ENCODE data around the gene CDK5R1. TPM values are rescaled to one million over a fixed set of nuclear protein-coding genes. Genes with fewer than 3 reads are reported as not detected.

Gene CDK5R1
- total RNA-seq, 4 donors from 2014 or later: 0.78 to 1.5 (median 1.0) TPM

- H3K27me3 ChIP-seq: no peaks in the 10 kb centered on the region
- H3K4me1 ChIP-seq: peaks cover 0 to 16% (median 6%) of the 10 kb centered on the region in 4 donors
- no peak overlapping the region for H3K27ac ChIP-seq
- WGBS, 2 donors: 79 to 89% methylated on average over 5 of the region's 5 CpGs
- TF ChIP-seq CTCF (IDR thresholded peaks at IDR 0.05) (no peak), POLR2A (IDR thresholded peaks at IDR 0.05) (no peak), EP300 (IDR thresholded peaks at IDR 0.05) (no peak)
- H3K9me3 ChIP-seq: no peaks in the 10 kb centered on the region
- no peak overlapping the region for H3K4me3 ChIP-seq
- H3K36me3 ChIP-seq: peaks cover 6 to 85% (median 17%) of the 10 kb centered on the region in 3 donors
- DNase-seq (ENCODE audit: low spot score in 2 of 2): no peak
These were observed 7.6 kb upstream of the CDK5R1 start for GRCh38 chr17:32479074-32479617.

DNA sequence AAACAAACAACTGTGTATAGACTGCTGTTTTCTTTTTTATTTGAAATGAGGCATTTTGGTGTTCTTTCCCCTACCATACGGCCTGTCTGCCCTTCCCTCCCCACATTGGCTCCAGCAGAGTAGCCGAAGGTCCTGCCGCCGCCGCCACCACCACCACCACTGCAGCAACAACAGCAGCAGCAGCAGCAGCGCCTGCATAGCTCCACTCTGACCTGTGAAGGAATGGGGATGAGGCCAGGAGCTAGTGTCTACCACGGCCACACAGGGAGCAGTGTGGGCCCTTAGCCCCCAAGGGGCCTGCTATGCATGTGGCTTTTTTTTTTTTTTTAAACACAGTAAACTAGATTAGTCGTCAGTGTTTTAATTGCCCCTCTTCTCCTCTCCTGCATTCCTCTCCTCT, 5.6 kb upstream of the CDK5R1 start:
- no peak overlapping the region for H3K27ac ChIP-seq
- 75 to 80% methylated on average over 8 of the region's 8 CpGs for WGBS, 2 donors
- peaks cover 0 to 36% (median 16%) of the 10 kb centered on the region in 4 donors for H3K4me1 ChIP-seq
- no peaks in the 10 kb centered on the region for H3K9me3 ChIP-seq
- TF ChIP-seq EP300 (IDR thresholded peaks at IDR 0.05) (no peak), POLR2A (IDR thresholded peaks at IDR 0.05) (no peak), CTCF (IDR thresholded peaks at IDR 0.05) (no peak)
- no peak overlapping the region for H3K4me3 ChIP-seq
- DNase-seq (ENCODE audit: low spot score in 2 of 2): no peak
- peaks cover 6 to 65% (median 7%) of the 10 kb centered on the region in 3 donors for H3K36me3 ChIP-seq
- H3K27me3 ChIP-seq: no peaks in the 10 kb centered on the region

DNA sequence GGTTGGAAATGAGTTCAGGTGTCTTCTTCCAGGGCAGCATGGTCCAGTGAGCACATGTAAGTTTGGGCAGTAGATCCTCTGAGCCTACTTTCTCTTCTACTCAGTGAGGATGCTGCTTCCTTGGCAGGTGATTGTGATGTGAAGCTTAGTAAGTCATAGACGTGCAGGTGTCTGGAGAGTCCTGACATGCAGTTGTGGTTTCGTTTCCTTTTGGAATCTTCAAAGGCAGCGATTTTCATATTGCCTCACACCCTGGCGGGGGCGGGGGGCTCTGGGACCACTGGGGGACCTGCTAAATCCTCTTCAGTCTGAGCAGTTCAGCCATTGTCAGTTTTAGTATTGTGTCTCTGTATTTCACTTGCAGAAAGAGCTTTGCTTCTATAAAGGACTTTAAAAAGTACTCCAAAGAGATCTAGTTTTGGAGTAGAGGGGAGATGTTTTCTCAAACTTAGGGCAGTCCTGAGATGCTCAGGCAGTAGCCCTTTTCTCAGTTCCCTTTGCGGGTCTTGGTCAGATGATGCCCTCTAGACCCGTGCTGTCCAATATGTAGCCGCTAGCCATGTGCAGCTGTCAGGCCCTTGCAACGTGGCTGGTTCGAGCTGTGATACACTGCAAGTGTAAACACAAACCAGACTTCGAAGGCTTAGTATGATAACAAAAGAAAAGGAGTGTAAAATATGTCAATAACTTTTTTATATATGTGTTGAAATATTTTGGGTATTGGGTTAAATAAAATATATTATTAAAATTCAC, 4.0 kb upstream of the CDK5R1 start:
- peaks cover 0 to 42% (median 18%) of the 10 kb centered on the region in 4 donors for H3K4me1 ChIP-seq
- H3K27ac ChIP-seq: peak overlapping the region; percentile 14 to 79 (median 55)
- no peak for TF ChIP-seq CTCF (IDR thresholded peaks at IDR 0.05)
- TF ChIP-seq POLR2A (IDR thresholded peaks at IDR 0.05): no peak
- TF ChIP-seq EP300 (IDR thresholded peaks at IDR 0.05): no peak
- H3K9me3 ChIP-seq: no peaks in the 10 kb centered on the region
- 68% methylated on average over 11 of the region's 11 CpGs for WGBS, 2 donors
- no peaks in the 10 kb centered on the region for H3K27me3 ChIP-seq
- H3K4me3 ChIP-seq: no peak overlapping the region
- DNase-seq (ENCODE audit: low spot score in 2 of 2): no peak
- peaks cover 0 to 49% (median 3%) of the 10 kb centered on the region in 3 donors for H3K36me3 ChIP-seq

GRCh38 chr17:32483451-32484019, 3.3 kb upstream of the CDK5R1 start:
- H3K36me3 ChIP-seq: peaks cover 0 to 41% (median 3%) of the 10 kb centered on the region in 3 donors
- no peaks in the 10 kb centered on the region for H3K27me3 ChIP-seq
- peaks cover 0 to 45% (median 18%) of the 10 kb centered on the region in 4 donors for H3K4me1 ChIP-seq
- 8 to 12% methylated on average over 7 of the region's 7 CpGs for WGBS, 2 donors
- TF ChIP-seq POLR2A (IDR thresholded peaks at IDR 0.05) (no peak), EP300 (IDR thresholded peaks at IDR 0.05) (peak in 1 of 2 donors; percentile 62), CTCF (IDR thresholded peaks at IDR 0.05) (peak; percentile 44 to 83 (median 65))
- H3K27ac ChIP-seq: peak overlapping the region; percentile 14 to 79 (median 55)
- H3K4me3 ChIP-seq: no peak overlapping the region
- no peaks in the 10 kb centered on the region for H3K9me3 ChIP-seq
- peak; percentile 56 to 64 for DNase-seq (ENCODE audit: low spot score in 2 of 2)

- TF ChIP-seq CTCF (IDR thresholded peaks at IDR 0.05): no peak
- no peak for TF ChIP-seq EP300 (IDR thresholded peaks at IDR 0.05)
- no peak for TF ChIP-seq POLR2A (IDR thresholded peaks at IDR 0.05)
- no peak for DNase-seq (ENCODE audit: low spot score in 2 of 2)
- Histone ChIP-seq H3K4me3 (no peak overlapping the region), H3K4me1 (peaks cover 0 to 45% (median 18%) of the 10 kb centered on the region in 4 donors), H3K36me3 (peaks cover 0 to 36% (median 3%) of the 10 kb centered on the region in 3 donors), H3K27me3 (no peaks in the 10 kb centered on the region), H3K27ac (peak overlapping the region; percentile 14 to 79 (median 55)), H3K9me3 (no peaks in the 10 kb centered on the region)
- WGBS, 2 donors: 62 to 76% methylated on average over 4 of the region's 4 CpGs
These were observed 2.7 kb upstream of the CDK5R1 start for GRCh38 chr17:32484041-32484461.
